Measurements from ENCODE around the gene F10. TPM values are rescaled to one million over a fixed set of nuclear protein-coding genes. Genes with fewer than 3 reads are reported as not detected.

F10 gene
- total and polyA plus RNA-seq, 12 donors: 4.4 to 81.8 (median 12.6) TPM

- H3K36me3 ChIP-seq (replicated peaks in 1 of 2): peaks cover 0 to 67% of the 10 kb centered on the region in 2 donors
- TF ChIP-seq, protein P1, sequence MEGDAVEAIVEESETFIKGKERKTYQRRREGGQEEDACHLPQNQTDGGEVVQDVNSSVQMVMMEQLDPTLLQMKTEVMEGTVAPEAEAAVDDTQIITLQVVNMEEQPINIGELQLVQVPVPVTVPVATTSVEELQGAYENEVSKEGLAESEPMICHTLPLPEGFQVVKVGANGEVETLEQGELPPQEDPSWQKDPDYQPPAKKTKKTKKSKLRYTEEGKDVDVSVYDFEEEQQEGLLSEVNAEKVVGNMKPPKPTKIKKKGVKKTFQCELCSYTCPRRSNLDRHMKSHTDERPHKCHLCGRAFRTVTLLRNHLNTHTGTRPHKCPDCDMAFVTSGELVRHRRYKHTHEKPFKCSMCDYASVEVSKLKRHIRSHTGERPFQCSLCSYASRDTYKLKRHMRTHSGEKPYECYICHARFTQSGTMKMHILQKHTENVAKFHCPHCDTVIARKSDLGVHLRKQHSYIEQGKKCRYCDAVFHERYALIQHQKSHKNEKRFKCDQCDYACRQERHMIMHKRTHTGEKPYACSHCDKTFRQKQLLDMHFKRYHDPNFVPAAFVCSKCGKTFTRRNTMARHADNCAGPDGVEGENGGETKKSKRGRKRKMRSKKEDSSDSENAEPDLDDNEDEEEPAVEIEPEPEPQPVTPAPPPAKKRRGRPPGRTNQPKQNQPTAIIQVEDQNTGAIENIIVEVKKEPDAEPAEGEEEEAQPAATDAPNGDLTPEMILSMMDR (IDR thresholded peaks at IDR 0.05): no peak
- no peak for TF ChIP-seq POLR2A (IDR thresholded peaks at IDR 0.05)
- intact Hi-C loops (cut with DNase I): no loop called here
These were observed 53.7 kb downstream of the F10 start for GRCh38 chr13:113176280-113176679.

GRCh38 chr13:113176822-113177221 lies 54.2 kb downstream of the F10 start:
- WGBS, 4 donors: 96 to 98% (median 96%) methylated on average over 14 of the region's 14 CpGs
- no peaks in the 10 kb centered on the region for H3K4me1 ChIP-seq (replicated peaks in 1 of 2)
- TF ChIP-seq POLR2A (IDR thresholded peaks at IDR 0.05): no peak
- TF ChIP-seq, protein P1 (IDR thresholded peaks at IDR 0.05): no peak
- no peak for DNase-seq
- H3K4me3 ChIP-seq: no peak overlapping the region
- intact Hi-C loops (cut with DNase I): no loop called here
- no peak overlapping the region for H3K27ac ChIP-seq
- H3K27me3 ChIP-seq: no peaks in the 10 kb centered on the region
- no peaks in the 10 kb centered on the region for H3K9me3 ChIP-seq (replicated peaks in 1 of 3)
- peaks cover 0 to 67% of the 10 kb centered on the region in 2 donors for H3K36me3 ChIP-seq (replicated peaks in 1 of 2)

More at GRCh38 chr13:113176280-113176679, 53.7 kb downstream of the F10 start:
- WGBS, 4 donors: 44 to 67% (median 62%) methylated on average over 2 to 5 of the region's 5 CpGs
- H3K4me3 ChIP-seq: no peak overlapping the region
- no peaks in the 10 kb centered on the region for H3K27me3 ChIP-seq
- H3K9me3 ChIP-seq (replicated peaks in 1 of 3): no peaks in the 10 kb centered on the region
- H3K27ac ChIP-seq: no peak overlapping the region
- H3K4me1 ChIP-seq (replicated peaks in 1 of 2): no peaks in the 10 kb centered on the region
- no peak for DNase-seq

DNA sequence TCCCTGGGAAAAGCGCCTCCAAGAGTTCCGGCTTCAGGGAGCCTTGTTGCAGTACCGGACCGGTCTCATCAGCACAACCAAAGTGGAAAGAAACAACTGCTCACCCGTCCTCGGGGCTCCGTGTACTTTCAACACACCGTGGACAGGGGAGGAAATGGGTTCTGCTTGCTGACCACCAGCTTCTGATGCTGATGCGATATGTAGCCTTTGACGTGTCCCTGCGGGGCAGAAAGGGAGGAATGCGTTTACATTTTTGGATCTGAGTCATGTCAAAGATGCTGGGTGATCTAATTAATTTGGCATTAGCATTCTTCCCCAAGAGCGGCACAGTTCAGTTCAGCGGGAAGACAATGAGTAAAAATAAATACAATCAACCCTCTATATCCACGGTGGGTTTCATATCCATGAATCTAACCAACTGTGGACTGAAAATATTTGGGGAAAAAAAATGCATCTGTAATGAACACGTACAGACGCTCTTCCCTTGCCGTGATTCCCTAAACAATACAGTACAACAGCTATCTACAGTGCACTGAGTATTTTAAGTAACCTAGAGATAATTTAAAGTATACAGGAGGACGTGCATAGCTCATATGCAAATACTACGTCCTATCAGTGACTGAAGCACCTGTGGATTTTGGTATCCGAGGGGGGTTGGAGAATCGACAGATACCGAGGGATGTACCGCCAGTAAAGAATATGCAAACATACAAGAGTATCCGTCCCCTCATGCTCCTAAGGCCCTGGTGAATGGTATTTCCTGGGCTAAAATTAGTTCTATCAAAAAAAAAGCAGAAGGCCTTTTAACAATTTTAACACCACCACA lies 55.7 kb downstream of the F10 start:
- peaks cover 0 to 72% of the 10 kb centered on the region in 2 donors for H3K36me3 ChIP-seq (replicated peaks in 1 of 2)
- H3K4me1 ChIP-seq (replicated peaks in 1 of 2): no peaks in the 10 kb centered on the region
- H3K27ac ChIP-seq: no peak overlapping the region
- no peak for DNase-seq
- no peaks in the 10 kb centered on the region for H3K27me3 ChIP-seq
- no peak overlapping the region for H3K4me3 ChIP-seq
- intact Hi-C loops (cut with DNase I): no loop called here
- H3K9me3 ChIP-seq (replicated peaks in 1 of 3): no peaks in the 10 kb centered on the region
- TF ChIP-seq, protein P1 (IDR thresholded peaks at IDR 0.05): no peak
- no peak for TF ChIP-seq POLR2A (IDR thresholded peaks at IDR 0.05)
- WGBS, 4 donors: 80 to 91% (median 89%) methylated on average over 21 to 25 of the region's 25 CpGs

DNA sequence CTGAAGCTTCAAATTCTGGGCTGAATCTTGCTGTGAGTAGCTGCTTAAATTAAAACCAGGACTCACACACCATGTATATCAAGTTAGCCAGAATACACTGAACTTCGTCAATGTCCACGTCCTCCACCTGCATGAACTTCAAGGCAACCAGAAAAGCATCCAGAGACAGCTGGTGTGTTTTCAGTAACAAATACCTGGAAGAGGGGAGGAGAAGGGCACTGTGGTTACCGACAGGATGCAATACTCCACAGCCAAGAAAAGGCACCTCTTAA lies 56.2 kb downstream of the F10 start:
- WGBS, 4 donors: 90 to 100% (median 92%) methylated on average over 3 of the region's 3 CpGs

More for the DNA sequence above, 56.2 kb downstream of the F10 start:
- DNase-seq: no peak
- Histone ChIP-seq H3K36me3 (replicated peaks in 1 of 2) (peaks cover 0 to 77% of the 10 kb centered on the region in 2 donors), H3K4me1 (replicated peaks in 1 of 2) (no peaks in the 10 kb centered on the region), H3K27me3 (no peaks in the 10 kb centered on the region), H3K27ac (no peak overlapping the region), H3K4me3 (no peak overlapping the region), H3K9me3 (replicated peaks in 1 of 3) (no peaks in the 10 kb centered on the region)
- TF ChIP-seq, protein P1 (IDR thresholded peaks at IDR 0.05): no peak
- no peak for TF ChIP-seq POLR2A (IDR thresholded peaks at IDR 0.05)
- intact Hi-C loops (cut with DNase I): no loop called here
